NT2/D1 (cell line): ENCODE results near the gene OGFRL1.

Source experiments
- YY1 ChIP-seq: IDR thresholded peaks from 2 replicates; pipeline ENCODE4 v1.6.1; 2011; ENCODE audit not compliant: insufficient read length, insufficient read depth
- ZNF274 ChIP-seq: IDR thresholded peaks from 2 replicates; pipeline ENCODE4 v1.6.1; 2011; ENCODE audit warnings: mild to moderate bottlenecking, low read depth, low read length

GRCh38 chr6:71279321-71279720 lies 9.3 kb upstream of the OGFRL1 start:
- no peak for TF ChIP-seq ZNF274
- TF ChIP-seq YY1 = no peak
